Measurements from ENCODE around the gene LSM5.

Gene LSM5
- total RNA-seq: 27.0 to 28.5 reads per million in 2 donors

DNA sequence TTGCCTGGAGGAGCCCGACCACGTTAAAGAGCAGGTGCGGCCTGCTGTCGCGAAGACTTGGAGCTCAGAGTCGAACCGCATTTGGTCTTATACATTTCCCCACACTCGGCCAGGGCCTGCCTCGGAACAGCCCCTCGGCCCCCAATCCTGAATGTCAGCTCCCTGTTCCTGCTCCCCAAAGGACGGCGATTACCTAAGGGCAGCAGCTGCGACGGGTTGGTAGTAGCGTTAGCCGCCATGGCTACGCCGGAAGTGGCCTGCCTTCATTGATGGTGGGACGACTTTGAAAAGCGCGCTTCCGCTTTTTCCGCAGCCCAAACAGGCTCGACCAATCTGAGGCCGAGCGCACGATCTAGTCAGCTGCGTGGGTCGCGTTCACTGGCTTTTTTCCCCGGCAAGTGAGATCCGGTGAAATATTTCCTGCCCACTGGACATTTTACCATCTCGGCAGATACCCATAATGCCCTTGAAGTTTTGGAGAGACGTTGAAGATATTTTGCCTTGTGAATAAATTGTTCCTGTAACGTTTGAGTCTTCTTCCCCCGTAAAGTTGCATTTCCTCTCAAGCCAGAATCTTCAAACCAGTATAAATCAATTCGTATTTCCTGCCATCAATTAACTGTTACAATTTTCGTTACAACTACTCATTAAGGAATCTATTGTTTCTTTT, at the start of gene LSM5:
Gene LSM5 (minus strand): TSS at position 254 of the 670 bp plus-strand sequence. CDS start 15 bp downstream, at position 239.
- DNase-seq: peak; percentile 58

DNA sequence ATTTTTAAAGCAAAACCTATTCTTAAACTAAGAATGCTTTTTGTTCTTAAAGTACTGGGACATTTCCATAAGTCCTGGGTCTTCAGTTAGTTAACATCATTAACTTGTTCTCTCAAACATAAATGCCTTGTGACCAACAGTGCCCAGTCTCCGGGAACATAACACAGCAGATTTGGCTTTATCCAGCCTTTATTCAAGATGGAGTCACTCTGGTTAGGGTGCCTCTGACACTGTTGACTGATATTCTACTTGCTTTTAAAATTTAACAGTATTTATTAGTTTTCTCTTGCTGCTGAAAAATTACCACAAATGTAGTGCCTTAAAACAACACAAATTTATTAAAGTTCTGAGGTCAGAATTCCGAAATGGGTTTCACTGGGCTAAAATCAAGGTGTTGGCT, 49.2 kb upstream of the LSM5 start:
- DNase-seq: no peak

DNA sequence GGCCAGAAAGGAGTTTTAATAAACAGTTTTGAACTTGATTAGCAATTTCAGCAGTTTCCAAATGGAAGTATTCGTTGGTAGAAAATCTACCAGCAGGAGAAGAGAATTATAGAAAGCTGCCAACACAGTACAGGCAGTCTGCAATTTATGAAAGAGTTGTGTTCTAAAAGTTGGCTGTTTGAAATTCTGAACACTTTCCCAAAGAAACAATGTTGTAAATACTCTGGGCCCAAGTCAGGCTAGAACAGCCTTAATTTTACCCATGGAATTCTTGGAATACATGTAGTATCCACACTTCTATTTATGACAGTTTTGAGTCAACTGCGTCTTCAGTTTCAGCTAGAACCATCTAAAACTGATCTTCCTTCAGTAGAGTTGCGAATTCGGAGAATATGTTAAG, 47.6 kb upstream of the LSM5 start:
- no peak for DNase-seq

DNA sequence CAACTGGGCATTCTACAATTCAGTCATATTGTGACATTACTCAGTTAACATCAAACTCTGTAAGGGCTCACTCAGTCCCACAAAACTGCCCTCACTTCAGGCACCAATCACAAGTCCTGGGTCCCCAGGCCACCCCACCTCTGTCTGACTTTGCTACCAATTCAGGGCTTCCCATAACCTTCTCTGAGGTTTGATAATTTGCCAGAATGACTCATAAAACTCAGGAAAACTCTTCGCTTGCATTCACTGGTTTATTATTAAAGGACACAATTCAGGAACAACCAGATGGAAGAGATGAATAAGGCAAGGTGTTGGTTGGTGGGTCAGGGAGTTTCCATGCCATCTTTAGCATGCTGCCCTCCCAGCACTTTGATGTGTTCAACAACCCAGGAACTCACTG, 46.4 kb upstream of the LSM5 start:
- DNase-seq: no peak

DNA sequence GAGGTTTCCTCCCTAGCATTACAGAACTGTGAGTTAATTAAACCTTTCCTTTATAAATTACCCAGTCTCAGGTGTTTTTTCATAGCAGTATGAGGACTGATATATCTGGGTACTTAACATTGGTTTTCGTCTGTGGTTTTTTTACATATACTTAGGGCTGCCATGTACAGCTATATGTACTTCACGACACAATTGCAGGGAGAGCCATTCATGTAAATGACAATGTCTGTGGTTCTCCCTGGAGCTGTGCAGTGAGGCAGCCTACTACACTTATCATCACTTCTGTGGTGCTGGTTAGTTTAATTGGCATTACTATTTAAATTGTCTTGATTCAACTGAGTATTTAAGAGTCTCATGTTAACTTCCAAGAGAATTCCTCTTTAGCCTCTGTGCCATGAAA, 45.8 kb upstream of the LSM5 start:
- no peak for DNase-seq

DNA sequence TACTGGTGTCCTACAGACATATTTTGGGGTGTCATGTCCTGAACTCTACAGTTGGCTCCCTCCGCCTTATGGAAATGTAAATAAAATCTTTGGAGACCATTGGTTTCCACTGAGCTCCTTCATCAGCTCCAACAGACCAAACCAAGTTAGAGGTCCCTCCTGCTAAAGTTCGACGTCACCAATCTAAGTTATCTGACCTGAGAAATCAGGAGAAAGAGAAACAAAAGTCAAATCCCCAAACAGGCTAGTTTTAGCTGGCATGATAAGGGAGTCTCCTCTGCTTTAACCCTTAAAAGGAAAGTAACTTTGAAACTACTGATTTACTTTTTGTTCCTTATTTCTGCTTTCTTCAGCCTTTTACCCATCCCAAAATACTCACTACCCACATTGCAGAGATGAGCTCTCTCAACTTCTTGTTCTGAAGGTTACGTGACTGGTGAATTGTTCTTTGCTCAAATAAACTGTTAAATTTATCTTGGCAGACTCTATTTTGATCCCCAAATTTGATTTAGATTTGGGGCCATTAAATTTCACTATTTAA, 45.1 kb upstream of the LSM5 start:
- DNase-seq: no peak

DNA sequence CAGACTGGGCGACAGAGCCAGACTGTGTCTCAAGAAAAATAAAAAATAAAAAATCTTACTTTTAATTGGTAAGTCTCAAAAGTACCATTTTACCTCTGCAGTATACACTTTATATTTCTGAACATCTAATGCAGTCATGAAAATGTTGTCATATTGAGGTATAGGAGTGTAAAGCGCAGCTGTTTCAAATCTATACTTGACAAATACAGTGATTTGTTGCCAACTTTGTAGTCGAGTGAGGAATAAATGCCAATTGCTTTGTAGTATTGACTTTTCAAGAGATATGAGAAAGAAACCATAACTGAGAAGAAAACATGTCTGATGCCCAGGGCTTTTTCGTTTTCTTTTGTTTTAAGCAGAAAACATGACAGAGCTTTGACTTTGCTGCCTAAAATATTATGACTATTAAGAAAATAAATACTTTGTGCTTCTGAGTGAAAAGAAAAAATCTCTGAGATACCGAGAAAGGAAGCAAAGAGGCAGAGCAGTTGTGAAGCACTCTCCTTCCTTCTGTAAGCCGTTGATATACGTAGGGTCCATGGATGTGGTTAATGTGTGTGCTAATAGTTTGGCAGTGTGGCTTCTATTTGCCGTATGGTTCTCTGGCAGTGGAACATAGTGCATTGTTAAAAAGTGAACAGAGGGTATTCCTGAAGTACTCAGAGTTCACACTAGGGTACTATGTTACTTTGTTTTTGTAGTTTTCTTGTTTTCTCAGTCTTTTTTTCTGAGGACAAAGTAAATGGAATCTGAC, 43.3 kb upstream of the LSM5 start:
- DNase-seq: no peak

DNA sequence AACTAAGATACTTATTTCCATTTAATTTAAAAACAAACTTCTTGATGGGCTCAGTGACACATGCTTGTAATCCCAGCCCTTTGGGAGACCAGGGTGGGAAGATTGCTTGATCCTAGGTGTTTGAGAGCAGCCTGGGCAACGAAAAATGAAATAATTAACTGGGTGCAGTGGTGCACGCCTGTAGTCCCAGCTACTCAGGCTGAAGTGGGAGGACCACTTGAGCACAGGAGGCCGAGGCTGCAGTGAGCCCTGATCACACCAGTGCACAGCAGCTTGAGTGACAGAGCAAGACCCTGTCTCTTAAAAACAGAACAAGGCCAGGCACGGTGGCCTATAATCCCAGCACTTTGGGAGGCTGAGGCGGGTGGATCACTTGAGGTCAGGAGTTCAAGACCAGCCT, 42.5 kb upstream of the LSM5 start:
- no peak for DNase-seq

DNA sequence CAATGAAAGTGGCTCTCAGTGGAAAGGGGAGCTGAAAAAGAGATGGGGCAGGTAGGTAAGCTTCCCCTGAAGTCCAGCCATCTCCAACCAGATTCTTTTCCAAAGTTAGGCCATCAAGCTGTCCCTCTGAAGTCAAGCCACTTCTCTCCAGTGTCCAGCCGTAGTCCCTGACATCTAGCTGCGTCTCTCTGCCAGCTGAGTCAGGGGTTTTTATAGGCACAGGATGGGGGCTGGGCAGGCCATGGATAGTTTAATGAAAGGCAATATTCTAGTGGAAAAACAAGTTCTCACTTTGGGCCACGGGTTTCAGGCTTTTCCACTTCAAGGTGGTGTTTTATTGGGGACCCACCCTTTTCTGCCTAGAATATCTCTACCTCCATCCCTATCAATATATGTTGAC, 41.9 kb upstream of the LSM5 start:
- DNase-seq: no peak

DNA sequence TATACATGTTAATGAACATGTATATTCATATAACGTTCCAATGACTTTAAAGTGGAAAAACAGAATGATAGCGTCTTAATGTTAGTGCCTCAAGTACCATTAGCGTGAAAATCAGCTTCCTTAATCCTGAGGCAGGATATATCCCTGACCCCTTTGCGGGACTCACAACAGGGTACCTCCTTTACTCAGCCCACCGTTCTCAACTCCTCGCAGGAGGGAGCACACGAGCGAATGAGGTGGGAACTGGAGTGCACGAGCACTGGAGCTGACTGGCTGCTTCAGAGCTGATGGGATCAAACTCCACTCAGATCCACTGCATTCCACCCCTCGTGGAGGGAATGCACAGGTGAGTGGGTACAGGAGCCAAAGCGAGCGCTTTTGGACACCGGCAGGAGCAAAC, 41.2 kb upstream of the LSM5 start:
- no peak for DNase-seq

DNA sequence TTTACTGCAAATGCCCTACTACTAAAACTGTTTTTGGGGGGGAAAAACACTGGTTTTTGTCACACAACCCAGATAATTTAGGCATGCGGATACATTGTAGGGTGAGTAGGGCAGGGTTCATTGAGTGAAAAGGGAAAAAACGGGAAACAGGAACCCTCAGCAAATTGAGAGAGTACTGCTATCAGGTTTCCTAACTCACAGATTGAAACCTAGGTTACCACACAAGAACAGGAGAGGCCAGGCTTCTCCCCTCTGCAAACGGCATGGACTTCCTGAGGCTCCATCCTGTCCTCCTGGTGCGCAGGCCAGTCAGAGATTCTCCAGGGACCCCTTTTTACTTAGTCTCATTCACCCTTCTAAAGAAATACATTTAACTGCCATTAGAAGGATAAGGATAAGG, 35.7 kb upstream of the LSM5 start:
- DNase-seq: no peak

DNA sequence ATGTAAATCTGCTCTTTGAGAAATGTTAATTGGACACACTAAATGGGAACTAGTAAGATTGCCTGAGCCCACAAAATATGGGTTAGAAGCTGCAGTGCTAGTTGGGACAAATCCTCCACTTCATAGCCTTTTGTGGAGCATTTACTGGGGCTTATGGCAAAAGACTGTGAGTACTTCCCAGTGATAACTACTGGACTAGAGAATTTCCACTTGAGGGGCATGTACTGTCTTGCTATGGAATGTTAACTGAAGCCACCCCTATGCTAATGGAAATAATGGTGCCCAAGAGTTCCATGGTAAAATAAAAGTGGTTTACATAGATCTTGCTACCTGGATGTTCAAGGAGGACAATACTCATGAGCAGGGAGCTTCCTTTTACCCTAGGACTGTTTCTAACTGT, 34.5 kb upstream of the LSM5 start:
- DNase-seq: no peak

DNA sequence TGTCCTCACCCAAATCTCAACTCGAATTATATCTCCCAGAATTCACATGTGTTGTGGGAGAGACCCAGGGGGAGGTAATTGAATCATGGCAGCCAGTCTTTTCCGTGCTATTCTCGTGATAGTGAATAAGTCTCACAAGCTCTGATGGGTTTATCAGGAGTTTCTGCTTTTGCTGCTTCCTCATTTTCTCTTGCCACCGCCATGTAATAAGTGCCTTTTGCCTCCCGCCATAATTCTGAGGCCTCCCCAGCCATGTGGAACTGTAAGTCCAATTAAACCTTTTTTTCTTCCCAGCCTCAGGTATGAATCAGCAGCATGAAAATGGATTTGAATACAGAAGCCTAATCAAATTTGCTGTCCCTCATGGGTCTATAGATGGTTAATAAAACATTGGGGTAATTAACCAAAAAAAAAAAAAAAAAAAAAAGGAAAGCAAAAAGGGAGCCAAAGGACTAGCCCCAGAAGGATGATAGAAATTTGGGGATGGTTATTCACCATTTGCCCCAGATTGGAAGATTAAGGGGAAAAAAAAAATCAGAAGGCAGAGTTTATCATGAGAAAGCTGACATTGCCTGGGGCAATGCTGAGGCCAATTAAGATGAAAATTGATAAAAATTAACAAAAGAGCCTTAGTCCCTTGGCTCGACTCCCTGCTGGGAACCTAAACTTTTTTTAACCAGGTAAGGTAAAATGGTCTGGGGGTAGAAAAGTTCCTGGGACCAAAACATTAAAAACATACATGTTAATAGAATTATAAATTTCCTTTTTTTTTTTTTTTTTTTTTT, 32.8 kb upstream of the LSM5 start:
- no peak for DNase-seq

DNA sequence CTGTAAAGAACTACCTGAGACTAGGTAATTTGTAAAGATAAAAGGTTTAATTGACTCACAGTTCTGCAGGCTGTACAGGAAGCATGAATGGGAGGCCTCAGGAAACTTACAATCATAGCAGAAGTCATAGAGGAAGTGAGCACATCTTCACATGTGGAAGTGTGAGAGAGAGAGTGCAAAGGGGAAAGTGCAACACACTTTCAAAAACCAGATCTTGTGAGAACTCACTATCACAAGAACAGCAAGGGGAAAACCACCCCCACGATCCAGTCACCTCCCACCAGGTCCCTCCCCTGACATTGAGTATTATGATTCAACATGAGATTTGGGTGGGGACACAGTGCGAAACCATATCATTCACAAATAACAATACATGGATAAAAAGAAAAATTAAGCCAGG, 29.6 kb upstream of the LSM5 start:
- no peak for DNase-seq

DNA sequence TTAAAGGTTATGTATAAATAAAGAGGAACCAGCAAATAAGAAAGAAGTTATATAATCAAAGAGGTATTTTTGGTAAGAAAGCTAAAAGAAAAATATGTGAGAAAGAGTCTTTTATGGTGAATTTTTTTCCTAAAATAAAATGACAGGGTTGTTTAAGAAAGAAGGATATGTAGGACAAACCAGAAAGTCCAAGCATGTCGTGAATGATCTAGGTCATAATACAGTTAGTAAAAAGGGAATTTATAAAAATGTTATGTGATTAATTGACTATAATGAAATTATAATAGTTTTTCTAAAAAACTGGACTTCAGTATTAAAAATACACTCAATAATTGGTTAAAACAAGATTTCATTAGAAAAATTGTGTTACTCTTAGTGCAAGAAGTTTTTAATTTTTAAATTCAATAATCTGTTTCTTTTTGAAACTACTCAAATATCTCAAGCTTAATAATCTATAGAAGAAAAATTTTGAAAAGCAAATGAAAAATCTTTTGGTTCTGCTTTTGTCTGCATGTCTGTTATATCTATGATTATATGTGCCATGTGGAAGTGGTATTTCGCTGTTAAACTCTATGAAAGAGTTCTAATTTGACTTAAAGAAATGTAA, 28.5 kb upstream of the LSM5 start:
- no peak for DNase-seq

DNA sequence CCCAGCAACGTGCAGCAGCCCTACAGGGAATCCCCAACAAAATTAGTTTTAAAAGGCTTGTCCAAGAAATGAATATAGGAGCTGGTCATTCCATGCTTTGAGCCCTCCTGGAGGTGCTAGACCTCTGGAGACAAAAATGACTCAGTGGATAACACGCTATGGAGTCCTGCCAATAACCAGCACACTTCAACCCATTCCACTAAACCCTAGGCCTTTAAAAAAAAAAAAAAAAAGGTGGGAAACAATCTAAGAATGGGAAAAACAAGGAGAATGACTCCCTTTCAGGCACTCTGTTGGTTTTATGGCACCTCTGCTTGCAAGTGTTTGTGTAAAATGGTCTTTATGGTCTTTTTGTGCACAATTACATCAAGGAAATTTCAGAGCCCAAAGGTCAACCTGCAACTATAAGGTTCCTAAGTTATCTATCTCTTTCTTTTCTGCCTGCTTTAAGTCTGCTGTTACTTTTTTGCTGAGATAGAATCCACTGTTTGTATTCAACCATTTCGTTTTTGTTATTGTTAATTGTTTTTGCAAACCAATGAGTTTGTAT, 26.4 kb upstream of the LSM5 start:
- no peak for DNase-seq

DNA sequence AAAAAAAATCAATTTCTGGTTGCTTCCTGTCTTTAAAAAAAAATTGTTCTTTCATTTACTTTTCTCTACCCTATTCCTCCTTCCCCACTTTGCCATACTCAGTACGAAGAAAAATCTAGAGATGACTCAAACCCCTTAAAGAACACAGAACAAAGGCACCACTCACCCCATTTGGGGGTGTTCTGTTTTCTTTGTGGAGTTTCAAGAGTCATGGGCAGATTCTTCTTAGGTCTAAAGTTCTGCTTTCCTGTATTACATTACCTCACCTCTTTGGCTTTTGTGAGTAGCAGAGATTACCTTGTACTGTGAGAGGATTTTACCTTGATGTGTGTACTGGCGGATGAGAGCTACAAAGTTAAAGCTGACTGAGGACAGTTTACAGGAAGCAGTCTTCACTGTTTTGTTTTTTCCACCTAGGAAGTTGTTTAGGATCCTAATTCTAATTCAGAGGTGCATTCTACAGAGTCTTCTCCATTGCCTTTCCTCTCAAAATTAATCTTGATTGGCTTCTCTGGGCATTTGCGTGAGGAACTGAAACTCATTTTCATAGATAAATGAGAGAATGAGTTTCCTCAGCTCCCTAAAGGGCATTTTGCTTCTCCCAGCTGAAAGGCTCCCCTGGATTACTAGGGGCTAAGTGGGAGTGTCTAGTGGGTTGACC, 25.8 kb upstream of the LSM5 start:
- no peak for DNase-seq

DNA sequence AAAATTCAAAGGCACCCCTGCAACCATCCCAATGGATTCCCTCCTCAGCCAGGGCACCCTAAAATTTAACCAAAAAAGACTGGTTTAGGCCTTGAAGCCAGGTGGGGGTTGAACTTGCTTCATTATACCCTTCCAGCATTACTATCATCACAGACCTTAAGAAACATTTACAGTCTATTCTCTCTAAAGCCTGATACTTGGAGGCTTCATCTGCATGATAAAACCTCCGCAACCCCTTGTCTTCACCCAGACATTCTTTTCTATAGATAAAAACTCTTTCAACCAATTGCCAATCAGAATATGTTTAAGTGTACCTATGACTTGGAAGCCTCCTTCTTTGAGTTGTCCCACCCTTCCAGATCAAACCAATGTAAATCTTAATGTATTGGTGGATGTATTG, 23.0 kb upstream of the LSM5 start:
- DNase-seq: no peak

DNA sequence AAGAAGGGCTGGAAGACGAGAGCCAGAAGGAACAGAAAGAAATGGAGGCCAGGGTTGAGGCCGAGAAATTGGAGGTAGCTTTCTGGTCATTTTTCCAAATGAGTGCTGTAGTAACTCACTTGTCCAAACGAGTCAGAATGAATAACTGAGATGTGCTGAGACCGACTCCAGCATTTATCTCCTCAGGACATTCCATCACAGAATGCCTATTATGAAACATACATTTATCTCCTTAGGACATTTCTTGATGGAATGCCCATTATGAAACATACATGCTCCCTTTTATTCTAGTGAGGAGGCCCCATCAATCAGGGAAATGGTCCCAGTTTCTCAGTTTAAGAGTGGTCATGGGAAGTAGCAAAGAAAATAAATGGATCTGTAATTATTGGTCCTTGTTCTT, 21.6 kb upstream of the LSM5 start:
- no peak for DNase-seq

DNA sequence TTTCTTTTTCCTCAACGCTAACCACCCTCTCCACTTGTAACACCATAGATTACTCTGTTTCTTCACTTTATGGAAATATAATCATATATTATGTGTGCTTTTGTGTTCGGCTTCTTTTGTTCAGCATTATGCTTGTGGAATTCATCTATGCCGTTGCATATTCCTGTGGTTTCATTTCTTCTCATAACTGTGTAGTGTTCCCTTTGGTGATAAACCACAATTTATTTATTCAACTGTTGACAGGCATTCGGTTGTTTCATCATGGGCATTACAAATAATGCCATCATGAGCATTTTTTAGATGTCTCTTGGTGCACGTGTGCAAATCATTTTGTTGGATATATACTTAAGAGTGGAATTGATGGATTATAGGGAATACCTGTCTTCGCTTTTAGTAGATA, 17.2 kb upstream of the LSM5 start:
- no peak for DNase-seq

DNA sequence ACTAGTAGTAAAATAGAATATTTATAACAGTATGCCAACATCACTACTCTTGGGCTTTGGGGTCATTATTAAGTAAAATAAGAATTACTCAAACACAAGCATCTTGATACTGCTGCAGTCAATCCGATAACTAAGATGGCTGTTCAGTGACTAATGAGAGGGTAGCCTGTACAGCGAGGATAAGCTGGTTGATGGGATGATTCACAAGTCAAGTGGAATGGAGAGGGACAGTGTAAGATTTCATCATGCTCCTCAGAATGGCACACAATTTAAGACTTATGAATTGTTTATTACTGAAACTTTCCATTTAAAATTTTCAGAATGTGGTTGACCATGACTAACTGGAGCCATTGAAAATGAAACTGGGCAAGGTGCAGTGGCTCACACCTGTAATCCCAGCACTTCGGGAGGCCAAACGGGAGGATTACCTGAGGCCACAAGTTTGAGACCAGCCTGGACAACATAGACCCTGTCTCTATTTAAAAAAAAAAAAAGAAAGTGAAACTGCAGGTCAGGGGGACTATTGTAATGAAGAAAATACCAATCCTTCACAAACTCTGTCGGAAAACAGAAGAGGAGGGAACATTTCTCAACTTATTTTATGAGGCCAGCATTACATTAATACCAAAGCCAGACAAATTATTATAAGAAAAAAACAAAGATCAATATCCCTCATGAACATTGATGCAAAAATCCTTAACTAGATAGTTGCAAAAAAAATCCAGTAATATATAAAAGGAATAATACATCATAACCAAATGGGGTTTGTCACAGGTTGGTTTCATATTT, 16.3 kb upstream of the LSM5 start:
- DNase-seq: no peak

All from activated gamma-delta T cell (primary cell).